ENCODE data around the gene STIM1.
"Not testable (repeated sequence)": the region's sequence is repeated elsewhere in the genome, so short reads cannot be mapped to it uniquely, and the experiment has no call there.

STIM1 gene

DNA sequence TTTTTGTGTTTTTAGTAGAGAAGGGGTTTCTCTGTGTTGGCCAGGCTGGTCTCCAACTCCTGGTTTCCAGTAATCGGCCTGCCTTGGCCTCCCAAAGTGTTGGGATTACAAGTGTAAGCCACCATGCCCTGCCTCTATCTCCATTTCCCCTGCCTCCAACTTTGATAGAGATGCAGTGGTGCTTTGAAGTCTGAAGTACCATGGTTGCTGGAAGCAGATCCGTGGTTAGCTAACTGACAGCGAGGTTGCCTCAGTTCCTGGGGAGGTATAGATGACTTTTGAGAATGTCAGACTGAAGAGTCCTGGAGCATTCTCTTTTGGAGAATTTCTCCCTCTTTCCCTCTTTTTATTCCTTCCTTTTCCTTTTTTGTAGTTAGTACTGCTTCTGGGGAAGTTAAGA is 127.6 kb downstream of the STIM1 start:
- no peak for DNase-seq (ENCODE audit: low spot score)

DNA sequence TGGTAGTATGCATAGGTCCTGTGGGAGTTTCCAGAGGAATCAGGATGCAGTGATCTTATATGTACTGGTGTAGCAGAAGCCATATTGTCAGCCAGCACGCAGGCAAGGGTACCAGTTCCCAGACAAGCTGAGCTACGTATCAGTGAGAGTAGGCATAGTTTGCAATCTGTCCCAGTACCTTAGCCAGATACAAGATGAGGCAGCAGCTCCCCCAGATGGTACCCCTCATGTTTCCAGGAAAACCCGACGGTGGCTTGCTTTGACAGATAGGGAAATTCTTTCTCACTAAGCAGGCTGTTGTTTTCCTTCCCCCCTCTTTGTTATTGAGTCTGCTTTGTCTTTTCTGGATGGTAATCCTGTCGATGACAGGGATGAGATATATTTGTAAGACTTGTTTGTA is 129.4 kb downstream of the STIM1 start:
- no peak for DNase-seq (ENCODE audit: low spot score)

DNA sequence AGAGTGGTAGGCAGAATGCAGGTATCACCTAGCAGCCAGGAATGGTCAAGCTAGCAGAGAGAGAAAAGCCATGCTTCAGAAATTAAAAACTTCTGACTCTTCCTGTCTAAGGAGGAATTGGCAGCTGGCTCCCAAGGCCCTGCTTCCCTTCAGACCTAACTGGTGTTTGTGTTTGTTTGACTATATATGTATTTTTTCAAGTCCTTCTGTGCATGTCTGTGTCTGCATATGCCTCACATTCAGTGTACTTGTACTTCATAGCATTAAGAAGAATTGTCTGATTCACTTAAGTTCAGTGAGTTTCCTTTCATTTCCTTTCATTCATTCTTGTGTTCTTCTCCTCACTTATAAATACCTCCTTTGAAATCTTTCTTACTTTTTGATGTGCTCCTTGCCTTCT is 130.2 kb downstream of the STIM1 start:
- DNase-seq (ENCODE audit: low spot score), result no peak

DNA sequence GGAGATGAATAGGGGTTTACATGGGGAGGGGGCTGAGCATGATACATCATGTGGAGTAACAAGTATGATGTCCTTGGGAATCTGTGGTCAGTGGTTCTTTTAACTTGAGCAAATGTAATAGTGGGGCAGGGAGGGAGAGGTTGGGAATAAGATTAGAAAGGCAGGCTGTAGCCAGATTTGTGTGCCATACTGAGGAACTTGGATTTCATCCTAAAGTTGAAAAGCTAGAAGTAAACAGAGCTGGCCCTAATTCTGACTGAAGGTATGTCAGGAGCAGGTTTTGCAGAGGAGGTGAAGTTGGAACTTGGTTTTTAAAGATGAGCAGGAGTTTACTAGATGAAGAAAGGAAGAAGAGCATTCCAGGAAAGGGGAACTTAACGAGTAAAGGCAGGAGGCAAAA is 130.8 kb downstream of the STIM1 start:
- DNase-seq (ENCODE audit: low spot score), result no peak

- no peak for DNase-seq (ENCODE audit: low spot score)
These were observed 133.9 kb downstream of the STIM1 start for GRCh38 chr11:3989276-3989920.

- no peak for DNase-seq (ENCODE audit: low spot score)
These were observed 134.4 kb downstream of the STIM1 start for GRCh38 chr11:3989921-3990290.

DNA sequence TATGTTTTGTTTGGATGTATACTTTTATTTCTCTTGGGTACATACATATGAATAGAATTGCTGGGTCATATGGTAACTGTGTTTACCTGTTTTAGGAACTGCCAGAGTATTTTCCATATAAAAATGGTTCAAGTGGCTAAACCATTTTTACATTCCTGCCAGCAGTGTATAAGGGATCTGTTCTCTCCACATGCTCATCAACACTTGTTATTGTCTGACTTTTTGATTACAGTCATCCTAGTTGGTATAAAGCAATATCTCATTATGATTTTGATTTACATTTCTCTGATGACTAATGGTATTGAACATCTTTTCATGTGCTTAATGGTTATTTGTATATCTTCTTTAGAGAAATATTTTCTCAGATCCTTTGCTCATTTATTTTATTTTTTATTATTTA is 134.9 kb downstream of the STIM1 start:
- no peak for DNase-seq (ENCODE audit: low spot score)

DNA sequence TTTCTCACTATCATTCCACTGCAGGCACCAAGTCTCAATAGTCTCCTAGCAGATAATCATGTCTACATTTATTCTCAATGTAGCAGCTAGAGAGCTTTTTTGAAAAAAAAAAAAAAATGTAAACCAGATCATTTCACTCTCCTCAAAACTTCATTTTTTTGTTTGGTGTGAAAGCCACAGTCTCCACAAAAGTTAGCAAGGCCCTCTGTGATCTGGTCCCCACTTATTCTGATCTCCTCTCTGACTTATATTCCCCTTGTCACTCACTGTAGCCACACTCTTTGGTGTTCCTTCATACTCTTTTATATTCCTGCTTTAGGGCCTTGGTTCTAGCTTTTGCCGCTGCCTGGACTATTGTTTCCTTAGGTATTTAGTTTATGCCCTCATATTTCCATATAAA is 137.5 kb downstream of the STIM1 start:
- DNase-seq (ENCODE audit: low spot score), result no peak

- no peak for DNase-seq (ENCODE audit: low spot score)
These were observed 138.7 kb downstream of the STIM1 start for GRCh38 chr11:3994030-3994640.

DNA sequence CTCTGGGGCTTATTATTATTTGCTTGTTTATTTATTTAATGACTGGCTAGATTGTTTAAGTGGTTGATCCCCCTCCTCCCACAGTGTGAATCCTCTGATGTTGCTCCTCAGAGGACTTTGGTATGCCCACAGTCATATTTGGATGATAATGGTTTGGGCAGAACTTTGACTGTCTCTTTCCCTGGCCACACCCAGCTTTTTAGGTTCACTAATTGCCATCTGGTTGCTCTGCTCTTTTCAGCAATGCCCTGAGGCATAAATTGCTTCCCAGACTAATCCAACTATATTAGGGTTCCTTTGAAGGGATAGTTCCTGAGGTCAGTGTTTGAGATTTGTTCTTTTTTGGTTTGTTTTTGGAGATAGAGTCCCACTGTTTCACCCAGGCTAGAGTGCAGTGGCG is 139.8 kb downstream of the STIM1 start:
- no peak for DNase-seq (ENCODE audit: low spot score)

- DNase-seq (ENCODE audit: low spot score), result peak; percentile 14
These were observed 140.6 kb downstream of the STIM1 start for GRCh38 chr11:3995949-3996554.

- DNase-seq (ENCODE audit: low spot score), result no peak
These were observed 141.2 kb downstream of the STIM1 start for GRCh38 chr11:3996651-3997050.

DNA sequence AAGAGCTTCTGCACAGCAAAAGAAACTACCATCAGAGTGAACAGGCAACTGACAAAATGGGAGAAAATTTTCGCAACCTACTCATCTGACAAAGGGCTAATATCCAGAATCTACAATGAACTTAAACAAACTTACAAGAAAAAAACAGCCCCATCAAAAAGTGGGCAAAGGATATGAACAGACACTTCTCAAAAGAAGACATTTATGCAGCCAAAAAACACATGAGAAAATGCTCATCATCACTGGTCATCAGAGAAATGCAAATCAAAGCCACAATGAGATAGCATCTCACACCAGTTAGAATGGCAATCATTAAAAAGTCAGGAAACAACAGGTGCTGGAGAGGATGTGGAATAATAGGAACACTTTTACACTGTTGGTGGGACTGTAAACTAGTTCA is 149.3 kb downstream of the STIM1 start:
- not testable (repeated sequence) for DNase-seq (ENCODE audit: low spot score)

DNA sequence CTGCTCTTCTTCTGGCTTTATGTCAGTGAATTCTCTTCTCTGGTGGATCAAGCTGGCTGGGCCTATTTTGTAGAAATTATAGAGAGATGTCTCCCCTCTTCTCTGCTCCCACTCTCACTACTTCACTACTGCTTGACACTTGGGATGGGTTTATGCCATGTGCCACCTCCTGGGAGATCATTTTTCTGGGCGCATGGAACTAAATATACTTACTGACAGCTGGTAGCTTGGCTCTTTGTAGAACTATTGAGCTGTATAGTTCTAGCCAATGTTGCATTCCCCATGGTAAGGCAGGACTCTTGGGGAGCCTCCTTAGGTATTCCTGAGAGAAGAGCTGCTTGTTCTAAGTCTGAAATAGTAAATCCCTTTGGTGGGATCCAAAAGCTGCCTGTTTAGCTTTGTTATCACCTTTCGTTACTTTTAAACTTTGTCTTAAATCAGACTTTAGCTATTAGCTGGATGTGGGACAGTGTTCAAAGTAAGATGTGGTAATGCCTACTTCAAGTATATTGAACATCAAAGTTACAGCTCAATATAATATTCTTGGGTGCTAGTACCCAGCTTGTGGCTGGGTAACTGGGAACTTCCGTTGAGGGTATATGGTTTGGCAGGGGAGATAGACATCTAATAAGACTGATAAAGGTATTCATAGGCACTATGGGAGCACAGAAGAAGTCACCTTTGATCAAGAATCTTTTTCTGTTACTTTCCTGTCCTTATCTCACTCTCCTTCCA is 151.6 kb downstream of the STIM1 start:
- DNase-seq (ENCODE audit: low spot score), result no peak

DNA sequence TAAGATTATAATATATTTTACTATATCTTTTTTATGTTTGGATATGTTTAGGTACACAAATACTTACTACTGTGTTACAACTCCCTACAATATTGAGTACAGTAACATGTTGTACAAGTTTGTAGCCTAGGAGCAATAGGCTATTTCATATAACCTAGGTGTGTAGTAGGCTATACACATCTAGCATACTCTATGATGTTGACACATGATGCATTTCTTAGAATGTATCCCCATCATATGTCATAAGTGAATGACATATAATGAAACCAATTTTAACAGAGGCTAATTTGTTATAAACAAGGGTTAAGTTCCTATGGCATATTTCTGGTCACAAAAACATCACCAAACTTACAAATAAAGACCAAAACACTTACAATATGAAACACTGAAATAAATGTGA is 152.7 kb downstream of the STIM1 start:
- DNase-seq (ENCODE audit: low spot score), result no peak

GRCh38 chr11:4016602-4017001 is 161.1 kb downstream of the STIM1 start:
- DNase-seq (ENCODE audit: low spot score), result not testable (repeated sequence)

- no peak for DNase-seq (ENCODE audit: low spot score)
These were observed 161.7 kb downstream of the STIM1 start for GRCh38 chr11:4017129-4017528.

DNA sequence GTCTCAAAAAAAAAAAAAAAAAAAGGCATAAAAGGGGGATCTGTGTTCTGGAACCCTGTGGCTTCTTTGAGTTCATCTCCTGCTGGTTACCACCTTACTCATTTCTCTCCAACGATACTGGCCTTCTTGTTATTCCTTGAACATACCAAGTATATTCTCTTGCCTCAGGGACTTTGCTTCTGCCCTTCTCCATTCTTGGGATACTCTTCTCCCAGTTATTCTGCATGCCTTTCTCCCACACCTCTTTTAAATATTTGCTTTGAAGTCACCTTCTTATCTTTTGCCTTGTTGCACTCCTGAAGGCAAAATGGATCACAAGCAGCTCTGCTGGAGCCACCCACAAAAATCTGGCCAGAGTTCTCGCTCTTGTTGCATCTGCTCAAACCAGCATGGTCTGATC is 163.2 kb downstream of the STIM1 start:
- DNase-seq (ENCODE audit: low spot score), result no peak

DNA sequence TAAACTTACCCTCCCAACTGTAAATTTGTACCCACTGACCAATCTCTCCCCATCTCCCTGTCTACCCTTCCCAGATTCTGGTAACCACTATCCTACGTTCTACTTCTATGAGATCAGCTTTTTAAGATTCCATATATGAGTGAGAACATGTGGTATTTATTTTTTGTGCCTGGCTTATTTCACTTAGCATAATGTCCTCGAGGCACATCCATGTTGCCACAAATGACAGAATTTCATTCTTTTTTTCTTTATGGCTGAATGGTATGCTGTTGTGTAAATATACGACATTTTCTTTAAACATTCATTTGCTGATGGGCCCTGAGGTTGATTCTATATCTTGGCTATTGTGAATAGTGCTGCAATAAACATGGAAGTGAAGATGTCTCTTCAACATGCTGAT is 164.4 kb downstream of the STIM1 start:
- no peak for DNase-seq (ENCODE audit: low spot score)

DNA sequence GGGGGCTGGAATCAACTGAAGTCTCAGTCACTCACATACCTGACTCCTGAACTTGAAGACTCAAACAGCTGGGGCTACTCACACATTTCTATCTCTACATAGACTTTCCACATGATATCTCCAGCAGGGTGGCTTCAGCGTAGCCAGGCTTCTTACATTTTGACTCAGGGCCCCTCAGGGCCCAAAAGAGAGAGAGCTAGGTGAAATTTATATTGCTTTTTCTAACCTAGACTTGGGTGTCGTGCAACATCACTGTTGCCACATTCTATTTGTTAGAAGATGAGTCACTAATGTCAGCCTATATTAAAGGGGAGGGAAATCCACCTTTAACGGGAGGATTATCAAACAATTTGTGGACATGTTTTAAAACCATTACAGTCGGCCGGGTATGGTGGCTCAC is 167.2 kb downstream of the STIM1 start:
- DNase-seq (ENCODE audit: low spot score), result no peak

- DNase-seq (ENCODE audit: low spot score), result no peak
These were observed 169.9 kb downstream of the STIM1 start for GRCh38 chr11:4025248-4025966.

- DNase-seq (ENCODE audit: low spot score), result no peak
These were observed 170.5 kb downstream of the STIM1 start for GRCh38 chr11:4025967-4026324.

DNA sequence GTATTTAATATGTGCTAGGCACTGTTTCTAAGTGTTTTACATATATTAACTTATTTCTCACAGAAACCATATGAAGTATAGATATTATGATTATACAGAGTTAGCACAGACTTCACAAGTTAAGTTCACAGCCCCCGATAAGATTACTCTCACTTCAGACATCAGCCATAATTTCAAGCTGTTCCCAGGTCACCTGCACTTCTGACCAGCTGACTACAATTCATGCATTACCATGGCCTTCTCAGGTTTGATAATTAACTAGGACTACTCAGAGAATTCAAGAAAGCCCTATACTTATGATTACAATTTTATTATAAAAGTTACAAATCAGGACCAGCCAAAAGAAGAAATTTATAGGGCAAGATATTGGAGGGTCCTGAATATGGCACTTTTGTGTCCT is 170.9 kb downstream of the STIM1 start:
- no peak for DNase-seq (ENCODE audit: low spot score)
